ENCODE results near the gene PTPRG.

Gene PTPRG

DNA sequence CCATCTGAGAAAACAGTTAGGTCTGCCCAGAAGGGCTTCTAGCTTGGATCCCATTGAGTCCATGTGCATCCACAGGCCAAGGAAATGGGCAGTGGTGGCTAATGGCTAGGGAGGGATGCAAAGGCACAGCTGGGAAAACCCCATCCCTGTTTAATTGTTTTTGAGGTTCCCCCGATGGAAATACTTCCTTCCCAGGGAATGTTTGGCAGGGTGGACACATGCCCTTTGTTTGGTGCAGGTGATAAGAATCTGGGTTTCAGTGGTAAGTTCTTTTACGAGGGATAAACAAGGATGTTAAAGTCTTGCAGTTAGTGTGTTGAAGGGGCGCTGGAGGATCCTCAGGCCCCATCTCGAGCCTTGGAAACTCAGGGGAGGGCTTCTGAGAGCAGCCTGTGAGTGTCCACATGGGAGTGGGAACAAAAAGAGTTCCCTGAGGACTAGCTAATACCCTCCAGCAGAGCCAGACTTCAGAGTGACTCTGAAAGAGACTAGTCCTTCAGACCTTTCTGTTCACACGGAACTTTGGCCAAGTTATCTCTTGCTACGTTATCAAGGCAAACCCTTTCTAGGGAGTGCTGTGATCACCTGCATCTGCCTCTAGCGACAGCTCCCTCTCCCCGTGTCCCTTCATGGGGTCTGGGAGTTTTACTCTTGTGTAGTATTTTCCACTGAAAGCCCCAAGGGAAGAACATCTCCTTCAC lies 17.4 kb downstream of the PTPRG start:
- TF ChIP-seq ZBTB7A (IDR thresholded peaks at IDR 0.05; ENCODE audit: low read depth) = no peak
- no peak for TF ChIP-seq EP300 (IDR thresholded peaks at IDR 0.05; ENCODE audit: borderline replicate concordance)
- TF ChIP-seq NFIC (IDR thresholded peaks at IDR 0.05) = no peak
- TF ChIP-seq TAF1 (IDR thresholded peaks at IDR 0.05; ENCODE audit: low read depth) = no peak
- TF ChIP-seq, protein P1, sequence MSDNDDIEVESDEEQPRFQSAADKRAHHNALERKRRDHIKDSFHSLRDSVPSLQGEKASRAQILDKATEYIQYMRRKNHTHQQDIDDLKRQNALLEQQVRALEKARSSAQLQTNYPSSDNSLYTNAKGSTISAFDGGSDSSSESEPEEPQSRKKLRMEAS (IDR thresholded peaks at IDR 0.05) = no peak
- no peak for TF ChIP-seq TCF12 (IDR thresholded peaks at IDR 0.05; ENCODE audit: low read depth)
- no peak for TF ChIP-seq YY1 (IDR thresholded peaks at IDR 0.05; ENCODE audit: low read depth)
- TF ChIP-seq FOXM1 (IDR thresholded peaks at IDR 0.05; ENCODE audit: borderline replicate concordance, low read depth) = no peak
- TF ChIP-seq RAD21 (IDR thresholded peaks at IDR 0.05; ENCODE audit: low read depth) = no peak
- TF ChIP-seq TEAD4 (IDR thresholded peaks at IDR 0.05) = no peak
- TF ChIP-seq, protein P2, sequence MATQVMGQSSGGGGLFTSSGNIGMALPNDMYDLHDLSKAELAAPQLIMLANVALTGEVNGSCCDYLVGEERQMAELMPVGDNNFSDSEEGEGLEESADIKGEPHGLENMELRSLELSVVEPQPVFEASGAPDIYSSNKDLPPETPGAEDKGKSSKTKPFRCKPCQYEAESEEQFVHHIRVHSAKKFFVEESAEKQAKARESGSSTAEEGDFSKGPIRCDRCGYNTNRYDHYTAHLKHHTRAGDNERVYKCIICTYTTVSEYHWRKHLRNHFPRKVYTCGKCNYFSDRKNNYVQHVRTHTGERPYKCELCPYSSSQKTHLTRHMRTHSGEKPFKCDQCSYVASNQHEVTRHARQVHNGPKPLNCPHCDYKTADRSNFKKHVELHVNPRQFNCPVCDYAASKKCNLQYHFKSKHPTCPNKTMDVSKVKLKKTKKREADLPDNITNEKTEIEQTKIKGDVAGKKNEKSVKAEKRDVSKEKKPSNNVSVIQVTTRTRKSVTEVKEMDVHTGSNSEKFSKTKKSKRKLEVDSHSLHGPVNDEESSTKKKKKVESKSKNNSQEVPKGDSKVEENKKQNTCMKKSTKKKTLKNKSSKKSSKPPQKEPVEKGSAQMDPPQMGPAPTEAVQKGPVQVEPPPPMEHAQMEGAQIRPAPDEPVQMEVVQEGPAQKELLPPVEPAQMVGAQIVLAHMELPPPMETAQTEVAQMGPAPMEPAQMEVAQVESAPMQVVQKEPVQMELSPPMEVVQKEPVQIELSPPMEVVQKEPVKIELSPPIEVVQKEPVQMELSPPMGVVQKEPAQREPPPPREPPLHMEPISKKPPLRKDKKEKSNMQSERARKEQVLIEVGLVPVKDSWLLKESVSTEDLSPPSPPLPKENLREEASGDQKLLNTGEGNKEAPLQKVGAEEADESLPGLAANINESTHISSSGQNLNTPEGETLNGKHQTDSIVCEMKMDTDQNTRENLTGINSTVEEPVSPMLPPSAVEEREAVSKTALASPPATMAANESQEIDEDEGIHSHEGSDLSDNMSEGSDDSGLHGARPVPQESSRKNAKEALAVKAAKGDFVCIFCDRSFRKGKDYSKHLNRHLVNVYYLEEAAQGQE (IDR thresholded peaks at IDR 0.05; ENCODE audit: low read depth) = no peak
- TF ChIP-seq, protein P3, sequence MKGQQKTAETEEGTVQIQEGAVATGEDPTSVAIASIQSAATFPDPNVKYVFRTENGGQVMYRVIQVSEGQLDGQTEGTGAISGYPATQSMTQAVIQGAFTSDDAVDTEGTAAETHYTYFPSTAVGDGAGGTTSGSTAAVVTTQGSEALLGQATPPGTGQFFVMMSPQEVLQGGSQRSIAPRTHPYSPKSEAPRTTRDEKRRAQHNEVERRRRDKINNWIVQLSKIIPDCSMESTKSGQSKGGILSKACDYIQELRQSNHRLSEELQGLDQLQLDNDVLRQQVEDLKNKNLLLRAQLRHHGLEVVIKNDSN (IDR thresholded peaks at IDR 0.05) = no peak
- TF ChIP-seq EGR1 (IDR thresholded peaks at IDR 0.05) = no peak
- no peak for TF ChIP-seq CREB1 (IDR thresholded peaks at IDR 0.05; ENCODE audit: low read depth)
- no peak for TF ChIP-seq CEBPB (IDR thresholded peaks at IDR 0.05)

DNA sequence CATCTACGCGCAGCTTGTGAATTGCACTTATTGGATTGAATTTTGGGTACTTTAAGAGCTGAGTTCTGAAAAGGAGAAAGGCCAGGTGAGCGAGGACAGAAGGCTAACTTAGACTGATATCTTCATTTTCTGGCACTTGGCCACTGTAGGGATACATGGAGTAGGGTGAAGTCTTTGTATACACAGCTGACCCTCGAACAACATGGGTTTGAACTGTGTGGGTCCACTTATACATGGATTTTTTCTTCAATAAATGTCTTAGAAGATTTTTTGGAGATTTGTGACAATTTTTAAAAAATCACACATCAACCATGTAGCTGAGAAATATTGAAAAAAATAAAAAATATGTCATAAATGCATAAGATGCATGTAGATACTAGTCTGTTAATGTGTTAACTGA lies 18.3 kb downstream of the PTPRG start:
- no peak for TF ChIP-seq ZBTB7A (IDR thresholded peaks at IDR 0.05; ENCODE audit: low read depth)
- no peak for TF ChIP-seq TCF12 (IDR thresholded peaks at IDR 0.05; ENCODE audit: low read depth)
- no peak for TF ChIP-seq NFIC (IDR thresholded peaks at IDR 0.05)
- no peak for TF ChIP-seq CEBPB (IDR thresholded peaks at IDR 0.05)
- TF ChIP-seq, protein P1 (IDR thresholded peaks at IDR 0.05) = no peak
- TF ChIP-seq EP300 (IDR thresholded peaks at IDR 0.05; ENCODE audit: borderline replicate concordance) = no peak

DNA sequence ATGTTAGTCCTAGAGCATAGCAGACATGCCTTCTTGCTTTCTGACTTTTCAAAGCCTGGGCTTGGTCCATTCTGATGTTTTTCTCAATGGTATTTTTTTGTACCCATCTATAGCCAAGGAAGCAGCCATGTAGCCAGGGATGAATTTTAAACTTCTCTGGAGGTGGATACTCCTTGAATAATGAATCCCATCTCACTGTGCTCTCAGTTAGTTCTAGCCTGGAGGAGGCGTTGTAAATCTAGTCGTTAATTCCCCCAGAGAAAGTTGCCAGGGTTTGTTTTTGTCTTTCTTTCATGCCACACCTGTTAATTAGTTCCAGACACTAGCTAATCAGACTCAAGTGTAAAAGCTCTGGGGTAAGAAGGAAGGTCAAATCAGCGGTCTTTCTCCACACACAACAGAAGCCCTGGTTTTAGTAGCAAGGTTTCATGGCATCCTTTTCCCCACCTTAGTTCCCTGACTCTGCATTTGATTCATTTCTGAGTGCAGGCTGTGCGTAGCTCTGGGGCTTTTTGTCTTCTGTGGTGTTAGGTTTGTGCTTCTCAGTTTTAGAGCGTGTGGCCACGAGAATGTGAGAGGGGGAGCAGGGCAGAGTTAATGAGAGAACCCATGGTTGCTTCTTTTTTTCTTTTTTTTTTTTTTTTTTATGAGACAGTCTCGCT lies 19.7 kb downstream of the PTPRG start:
- no peak for TF ChIP-seq CREB1 (IDR thresholded peaks at IDR 0.05; ENCODE audit: low read depth)
- TF ChIP-seq CEBPB (IDR thresholded peaks at IDR 0.05) = no peak
- no peak for TF ChIP-seq ZBTB7A (IDR thresholded peaks at IDR 0.05; ENCODE audit: low read depth)
- no peak for TF ChIP-seq NFIC (IDR thresholded peaks at IDR 0.05)
- TF ChIP-seq, protein P3 (IDR thresholded peaks at IDR 0.05) = no peak
- TF ChIP-seq, protein P2 (IDR thresholded peaks at IDR 0.05; ENCODE audit: low read depth) = no peak
- TF ChIP-seq EP300 (IDR thresholded peaks at IDR 0.05; ENCODE audit: borderline replicate concordance) = no peak
- no peak for TF ChIP-seq TCF12 (IDR thresholded peaks at IDR 0.05; ENCODE audit: low read depth)
- TF ChIP-seq, protein P1 (IDR thresholded peaks at IDR 0.05) = no peak
- TF ChIP-seq EGR1 (IDR thresholded peaks at IDR 0.05) = no peak
- TF ChIP-seq FOXM1 (IDR thresholded peaks at IDR 0.05; ENCODE audit: borderline replicate concordance, low read depth) = no peak

DNA sequence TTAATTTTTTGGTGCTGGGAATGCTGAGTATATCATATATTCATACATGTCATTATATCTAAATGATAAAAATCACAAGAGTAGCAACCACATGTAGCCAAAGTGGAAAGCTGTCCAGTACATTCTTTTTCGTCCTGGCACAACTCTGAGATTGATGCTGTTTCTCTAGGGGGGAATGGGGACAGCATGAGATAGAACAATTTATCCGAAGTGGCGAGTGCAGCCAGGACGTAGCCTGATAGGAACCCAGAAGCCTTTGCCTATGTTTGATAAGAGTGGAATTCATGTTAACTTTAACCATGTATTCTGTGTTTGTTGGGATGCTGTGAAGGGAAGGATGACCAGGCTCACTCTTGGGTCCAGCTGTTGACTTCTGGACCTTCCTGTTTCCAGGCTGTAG lies 20.9 kb downstream of the PTPRG start:
- no peak for TF ChIP-seq TEAD4 (IDR thresholded peaks at IDR 0.05)
- no peak for TF ChIP-seq RAD21 (IDR thresholded peaks at IDR 0.05; ENCODE audit: low read depth)
- TF ChIP-seq TCF12 (IDR thresholded peaks at IDR 0.05; ENCODE audit: low read depth) = no peak
- TF ChIP-seq FOXM1 (IDR thresholded peaks at IDR 0.05; ENCODE audit: borderline replicate concordance, low read depth) = no peak
- no peak for TF ChIP-seq CREB1 (IDR thresholded peaks at IDR 0.05; ENCODE audit: low read depth)
- TF ChIP-seq, protein P1 (IDR thresholded peaks at IDR 0.05) = no peak

DNA sequence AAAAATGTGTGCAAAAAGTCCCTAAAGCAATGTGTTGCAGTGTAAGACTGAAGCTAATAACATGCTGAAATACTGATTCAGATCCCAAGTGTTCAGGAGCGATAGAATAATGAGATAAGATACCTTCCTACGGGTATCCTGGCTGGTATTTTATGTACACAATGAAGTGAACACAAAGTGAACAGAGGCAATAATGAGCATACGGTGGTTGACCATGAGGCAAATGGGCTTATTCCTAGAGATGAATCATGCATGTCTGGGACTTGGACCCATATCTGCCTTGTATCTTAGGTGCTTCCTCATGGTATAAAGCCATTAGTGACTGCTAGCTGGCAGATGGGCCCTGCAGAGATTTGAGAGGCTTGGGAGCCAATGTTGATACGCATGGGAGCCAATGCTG lies 21.5 kb downstream of the PTPRG start:
- TF ChIP-seq YY1 (IDR thresholded peaks at IDR 0.05; ENCODE audit: low read depth) (no peak), EP300 (IDR thresholded peaks at IDR 0.05; ENCODE audit: borderline replicate concordance) (no peak), CREB1 (IDR thresholded peaks at IDR 0.05; ENCODE audit: low read depth) (no peak), NFIC (IDR thresholded peaks at IDR 0.05) (no peak), FOXM1 (IDR thresholded peaks at IDR 0.05; ENCODE audit: borderline replicate concordance, low read depth) (no peak), EGR1 (IDR thresholded peaks at IDR 0.05) (no peak), TAF1 (IDR thresholded peaks at IDR 0.05; ENCODE audit: low read depth) (no peak)
- TF ChIP-seq, protein P1 (IDR thresholded peaks at IDR 0.05) = no peak
- TF ChIP-seq, protein P3 (IDR thresholded peaks at IDR 0.05) = no peak
